H1 (cell line): ENCODE data around the gene IQSEC3. TPM values are rescaled to one million over a fixed set of nuclear protein-coding genes. Genes with fewer than 3 reads are reported as not detected.
A peak's percentile ranks its signal among the peaks of the same experiment; 100 is the strongest.

Experiments
- CTCF ChIA-PET: fragments of 300-600 bp; sonication (Branson Sonifier 250); formaldehyde crosslinking; loops from one replicate; lab custom pipeline; 2021; ENCODE audit not compliant: partially characterized antibody; lab: Charles Lee
- POLR2A ChIA-PET: fragments of 300-600 bp; sonication (Branson Sonifier 250); formaldehyde crosslinking; loops from one replicate; lab custom pipeline; 2021; ENCODE audit warnings: inconsistent platforms; ENCODE audit not compliant: partially characterized antibody; lab: Charles Lee
- DNase-seq, 2 experiments: peaks; one replicate each; pipeline versions ENCODE4 v3.0.0 to v3.0.0-alpha.2; 2010 to 2022; ENCODE audit warnings: low spot score in 2 of 2, low read depth in 1 of 2, mixed read lengths in 1 of 2
- FAIRE-seq: peaks from 2 replicates; lab custom pipeline; 2011; peaks lifted over from hg19 to GRCh38; lab: Jason Lieb, UNC
- H2AFZ ChIP-seq: 2 replicates; pipeline ENCODE4 v1.8.1; 2012; ENCODE audit warnings: low read length, inconsistent platforms
- H2AK5ac ChIP-seq: 2 replicates; pipeline ENCODE4 v1.6.1; 2013; ENCODE audit warnings: low read depth, low read length
- H2BK120ac ChIP-seq: replicated peaks from 2 replicates; pipeline ENCODE3; 2013; ENCODE audit warnings: low read depth, low read length, inconsistent platforms
- H2BK12ac ChIP-seq: 2 replicates; pipeline ENCODE4 v1.6.1; 2013; ENCODE audit warnings: low read depth, low read length
- H2BK15ac ChIP-seq: 2 replicates; pipeline ENCODE4 v1.6.1; 2013; ENCODE audit warnings: low read length
- H2BK20ac ChIP-seq: 2 replicates; pipeline ENCODE4 v1.6.1; 2013; ENCODE audit warnings: low read length
- H2BK5ac ChIP-seq: 2 replicates; pipeline ENCODE4 v1.6.1; 2013; ENCODE audit warnings: low read depth, low read length
- H3K14ac ChIP-seq: 2 replicates; pipeline ENCODE4 v1.6.1; 2013; ENCODE audit warnings: inconsistent platforms; ENCODE audit not compliant: insufficient read length
- H3K18ac ChIP-seq: 2 replicates; pipeline ENCODE4 v1.6.1; 2013; ENCODE audit warnings: low read length; ENCODE audit errors: extremely low read depth
- H3K23ac ChIP-seq: 2 replicates; pipeline ENCODE4 v1.6.1; 2013; ENCODE audit warnings: inconsistent platforms; ENCODE audit not compliant: insufficient read length
- H3K23me2 ChIP-seq: 2 replicates; pipeline ENCODE4 v1.6.1; 2013; ENCODE audit warnings: low read depth, low read length
- H3K27ac ChIP-seq: 2 replicates; pipeline ENCODE4 v1.6.1; 2011; ENCODE audit warnings: low read depth, low read length, inconsistent platforms
- H3K27me3 ChIP-seq, 4 experiments: replicated peaks in 1 of 4; 1 replicate in 1 of 4; 2 replicates in 3 of 4; pipeline versions ENCODE4 v1.6.1 to v1.8.1; 2011 to 2013; ENCODE audit warnings: low read length in 3 of 4, mild to moderate bottlenecking in 3 of 4, inconsistent platforms in 2 of 4, mixed read lengths in 2 of 4, moderate library complexity in 1 of 4; ENCODE audit not compliant: control insufficient read depth in 3 of 4, insufficient read depth in 3 of 4; ENCODE audit errors: extremely low read depth in 1 of 4
- H3K36me3 ChIP-seq, 4 experiments: 2 replicates each; pipeline versions ENCODE4 v1.6.1 to v1.8.1; 2011 to 2013; ENCODE audit warnings: mild to moderate bottlenecking in 4 of 4, low read length in 3 of 4, moderate library complexity in 2 of 4, control low read depth in 1 of 4, inconsistent platforms in 1 of 4; ENCODE audit not compliant: insufficient read depth in 4 of 4, control insufficient read depth in 2 of 4
- H3K4ac ChIP-seq: replicated peaks from 2 replicates; pipeline ENCODE3; 2013; ENCODE audit warnings: low read length, low read depth, mixed read lengths, inconsistent platforms; ENCODE audit not compliant: insufficient read length
- H3K4me1 ChIP-seq, 4 experiments: replicated peaks in 1 of 4; 1 replicate in 1 of 4; 2 replicates in 3 of 4; pipeline versions ENCODE4 v1.6.1 to v1.8.1; 2011 to 2013; ENCODE audit warnings: low read length in 3 of 4, inconsistent platforms in 2 of 4, mixed read lengths in 1 of 4; ENCODE audit not compliant: insufficient read depth in 4 of 4, control insufficient read depth in 3 of 4
- H3K4me2 ChIP-seq, 2 experiments: 2 replicates each; pipeline versions ENCODE4 v1.6.1 to v1.8.1; 2011 to 2013; ENCODE audit warnings: low read depth in 2 of 2, low read length in 2 of 2, control low read depth in 1 of 2, inconsistent platforms in 1 of 2, mild to moderate bottlenecking in 1 of 2; ENCODE audit not compliant: insufficient read depth in 1 of 2
- H3K4me3 ChIP-seq, 4 experiments: fragments of 200-600, 300-600 bp in 1 of 4; sonication (generic), shearing (Covaris generic), sonication (Bioruptor Twin) in 1 of 4; 2 replicates each; pipeline versions ENCODE4 v1.5.1 to v1.8.1; 2011 to 2016; ENCODE audit warnings: low read length in 4 of 4, low read depth in 3 of 4, control low read depth in 2 of 4, inconsistent platforms in 2 of 4, mild to moderate bottlenecking in 2 of 4, mixed read lengths in 1 of 4, moderate library complexity in 1 of 4; ENCODE audit not compliant: insufficient read depth in 2 of 4; ENCODE audit errors: extremely low read depth in 1 of 4
- H3K56ac ChIP-seq: replicated peaks from 2 replicates; pipeline ENCODE3; 2013; ENCODE audit warnings: low read depth, mild to moderate bottlenecking, mixed read lengths, low read length, inconsistent platforms; ENCODE audit not compliant: insufficient read length
- H3K79me1 ChIP-seq: 2 replicates; pipeline ENCODE4 v1.6.1; 2013; ENCODE audit warnings: low read depth, low read length, control low read depth
- H3K79me2 ChIP-seq, 2 experiments: 2 replicates each; pipeline versions ENCODE4 v1.6.1 to v1.8.1; 2012 to 2013; ENCODE audit warnings: low read length in 2 of 2, mild to moderate bottlenecking in 2 of 2, inconsistent platforms in 1 of 2; ENCODE audit not compliant: insufficient read depth in 2 of 2, control insufficient read depth in 1 of 2
- H3K9ac ChIP-seq, 4 experiments: replicated peaks in 1 of 4; 1 replicate in 1 of 4; 2 replicates in 3 of 4; pipeline versions ENCODE4 v1.6.1 to v1.8.1; 2011 to 2013; ENCODE audit warnings: low read depth in 3 of 4, low read length in 3 of 4, control low read depth in 2 of 4, mild to moderate bottlenecking in 2 of 4, moderate library complexity in 2 of 4, inconsistent platforms in 1 of 4; ENCODE audit errors: extremely low read depth in 1 of 4
- H3K9me3 ChIP-seq, 2 experiments: 2 replicates each; pipeline versions ENCODE4 v1.6.1 to v1.8.1; 2012 to 2013; ENCODE audit warnings: mild to moderate bottlenecking in 2 of 2, moderate library complexity in 2 of 2, control low read depth in 1 of 2, inconsistent platforms in 1 of 2, low read depth in 1 of 2, low read length in 1 of 2, mixed read lengths in 1 of 2; ENCODE audit not compliant: insufficient read depth in 2 of 2
- H4K20me1 ChIP-seq, 2 experiments: replicated peaks in 1 of 2; 2 replicates each; pipeline versions ENCODE3 to v1.8.1; 2011 to 2013; ENCODE audit warnings: inconsistent platforms in 2 of 2, low read length in 2 of 2, mild to moderate bottlenecking in 1 of 2; ENCODE audit not compliant: insufficient read depth in 2 of 2, control insufficient read depth in 1 of 2
- H4K5ac ChIP-seq: 2 replicates; pipeline ENCODE4 v1.6.1; 2013; ENCODE audit warnings: low read length, low read depth, mixed read lengths, inconsistent platforms; ENCODE audit not compliant: insufficient read length
- H4K8ac ChIP-seq: 2 replicates; pipeline ENCODE4 v1.8.0; 2013; ENCODE audit warnings: mild to moderate bottlenecking, moderate library complexity, low read length, inconsistent platforms; ENCODE audit not compliant: insufficient read depth; ENCODE audit errors: extremely low read depth
- H4K91ac ChIP-seq: replicated peaks from 2 replicates; pipeline ENCODE3; 2013; ENCODE audit warnings: low read length, mixed read lengths, inconsistent platforms; ENCODE audit not compliant: insufficient read length
- KDM1A ChIP-seq: fragments of 200-600, 300-600 bp; sonication (generic); IDR thresholded peaks from 2 replicates; pipeline ENCODE4 v1.7.1; 2016; ENCODE audit warnings: mild to moderate bottlenecking, low read length, borderline replicate concordance
- SIRT6 ChIP-seq: IDR thresholded peaks from one replicate; pipeline ENCODE4 v1.7.1; 2012; ENCODE audit warnings: low read length, inconsistent platforms
- TBP ChIP-seq: IDR thresholded peaks from 2 replicates; pipeline ENCODE4 v1.6.1; 2011; ENCODE audit warnings: low read depth, low read length, improper control_type of control experiment
- TEAD4 ChIP-seq: IDR thresholded peaks from 2 replicates; pipeline ENCODE4 v1.6.1; 2012; ENCODE audit warnings: low read depth, low read length, inconsistent platforms, mixed read lengths
- WGBS, 2 experiments: shearing (Covaris generic) in 1 of 2; methylation state at CpG; one replicate each; pipeline versions ENCODE4 v1.1.6 to v1.1.7; 2013 to 2015; ENCODE audit warnings: low lambda C conversion rate in 2 of 2, mixed read lengths in 2 of 2, inconsistent platforms in 1 of 2, low coverage in 1 of 2, missing lambda C conversion rate in 1 of 2; ENCODE audit not compliant: insufficient replicate concordance in 2 of 2, insufficient coverage in 1 of 2, insufficient read length in 1 of 2; ENCODE audit errors: extremely low coverage in 1 of 2, missing lambda C conversion rate in 1 of 2; 5-methylcytosine and 5-hydroxymethylcytosine counted together
- polyA plus RNA-seq, 7 experiments: library from polyadenylated mRNA; depleted of rRNA in 3 of 7; stranded (reverse) in 5 of 7; unstranded in 2 of 7; fragments of >200 nt in 5 of 7; fragments of 200-250 nt in 2 of 7; gene quantifications; 1 replicate in 5 of 7; 2 replicates in 1 of 7; 4 replicates in 1 of 7; pipeline versions ENCODE4 v1.2.1 to v1.2.3, GENCODE V29; 2011 to 2013; ENCODE audit warnings: missing spikeins in 2 of 7, mixed read lengths in 2 of 7
- total RNA-seq: library from RNA; stranded (reverse); fragmentation: NEBNext Ultra II Directional; extraction: Animal tissue kit (Norgen Biotek cat#: 25700); gene quantifications from 2 replicates; pipeline ENCODE4 v1.2.1, GENCODE V29; 2021

IQSEC3 gene
- total and polyA plus RNA-seq, 2 of the 8 experiments (the other 6 are each of a cell fraction or from before 2014, with no cell fraction given): 1.2 to 3.1 TPM

DNA sequence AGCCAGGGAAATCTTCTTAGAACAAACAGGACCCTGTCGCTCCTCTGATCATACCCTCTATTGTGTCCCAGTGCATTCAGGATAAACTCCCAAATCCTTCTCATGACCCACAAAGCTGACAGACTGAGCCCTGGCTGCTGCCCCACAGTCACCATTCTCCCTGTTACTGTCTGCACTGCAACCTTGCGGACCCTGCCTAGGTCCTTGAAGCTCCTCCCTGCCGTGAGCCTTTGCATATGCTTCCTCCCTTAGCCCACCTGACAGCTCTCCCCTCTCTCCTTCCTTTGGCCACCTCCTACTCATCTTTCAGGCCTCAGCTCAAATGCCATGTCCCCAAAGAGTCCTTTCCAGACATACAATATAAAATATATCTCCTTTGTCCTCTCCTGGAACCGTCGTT is 85.0 kb downstream of the IQSEC3 start:
- ChIA-PET CTCF (interaction anchor here (0.6 to 8.0 kb wide), 16 partner anchors 10 to 72 kb away, joined by 3 to 51 read pairs (median 6); no protein-coding TSS in a partner anchor), POLR2A (interaction anchor here (0.7 to 0.9 kb wide), 3 partner anchors 9 to 21 kb away, joined by 3 read pairs; no protein-coding TSS in a partner anchor)
- no peak for DNase-seq
- H4K8ac ChIP-seq: no peak overlapping the region
- H3K9ac ChIP-seq: no peak overlapping the region
- H4K91ac ChIP-seq: no peak overlapping the region
- H2BK120ac ChIP-seq: no peak overlapping the region
- H3K18ac ChIP-seq: no peak overlapping the region
- WGBS, 2 experiments: 74% methylated on average over 5 of the region's 5 CpGs; no CpG with 5 or more reads in 1 of the 2 experiments
- peaks cover 0 to 11% (median 2%) of the 10 kb centered on the region in 4 experiments; a peak in 5 of 7 replicates for H3K4me1 ChIP-seq
- no peak overlapping the region; the same call in 1 of the 2 replicates for H2BK20ac ChIP-seq
- no peak overlapping the region for H2BK5ac ChIP-seq
- H3K14ac ChIP-seq: no peak overlapping the region
- H2AK5ac ChIP-seq: no peak overlapping the region
- H3K56ac ChIP-seq: no peak overlapping the region
- H3K9me3 ChIP-seq: no peaks in the 10 kb centered on the region
- no peaks in the 10 kb centered on the region for H3K36me3 ChIP-seq
- no peak overlapping the region for H3K4me3 ChIP-seq
- TF ChIP-seq KDM1A (no peak), TEAD4 (no peak), SIRT6 (no peak), TBP (peak; percentile 63)
- H3K23ac ChIP-seq: no peak overlapping the region
- no peak overlapping the region for H3K4ac ChIP-seq
- H2BK15ac ChIP-seq: no peak overlapping the region
- H3K27ac ChIP-seq: no peak overlapping the region
- no peak overlapping the region for H2BK12ac ChIP-seq
- H4K20me1 ChIP-seq: no peaks in the 10 kb centered on the region
- no peak for FAIRE-seq
- H3K79me1 ChIP-seq: no peaks in the 10 kb centered on the region
- H3K23me2 ChIP-seq: no peaks in the 10 kb centered on the region
- no peak overlapping the region for H2AFZ ChIP-seq
- H4K5ac ChIP-seq: no peak overlapping the region
- H3K27me3 ChIP-seq: no peaks in the 10 kb centered on the region
- no peak overlapping the region for H3K4me2 ChIP-seq
- no peaks in the 10 kb centered on the region for H3K79me2 ChIP-seq
